H1 (cell line): Measurements from ENCODE around the gene COG7. TPM values are rescaled to one million over a fixed set of nuclear protein-coding genes. Genes with fewer than 3 reads are reported as not detected.

ENCODE experiments used
- CTCF ChIA-PET: fragments of 300-600 bp; sonication (Branson Sonifier 250); formaldehyde crosslinking; loops from one replicate; lab custom pipeline; 2021; ENCODE audit not compliant: partially characterized antibody; lab: Charles Lee
- POLR2A ChIA-PET: fragments of 300-600 bp; sonication (Branson Sonifier 250); formaldehyde crosslinking; loops from one replicate; lab custom pipeline; 2021; ENCODE audit warnings: inconsistent platforms; ENCODE audit not compliant: partially characterized antibody; lab: Charles Lee
- DNase-seq, 2 experiments: peaks; one replicate each; pipeline versions ENCODE4 v3.0.0 to v3.0.0-alpha.2; 2010 to 2022; ENCODE audit warnings: low spot score in 2 of 2, low read depth in 1 of 2, mixed read lengths in 1 of 2
- FAIRE-seq: peaks from 2 replicates; lab custom pipeline; 2011; peaks lifted over from hg19 to GRCh38; lab: Jason Lieb, UNC
- H2AFZ ChIP-seq: 2 replicates; pipeline ENCODE4 v1.8.1; 2012; ENCODE audit warnings: low read length, inconsistent platforms
- H2AK5ac ChIP-seq: 2 replicates; pipeline ENCODE4 v1.6.1; 2013; ENCODE audit warnings: low read depth, low read length
- H2BK120ac ChIP-seq: replicated peaks from 2 replicates; pipeline ENCODE3; 2013; ENCODE audit warnings: low read depth, low read length, inconsistent platforms
- H2BK12ac ChIP-seq: 2 replicates; pipeline ENCODE4 v1.6.1; 2013; ENCODE audit warnings: low read depth, low read length
- H2BK15ac ChIP-seq: 2 replicates; pipeline ENCODE4 v1.6.1; 2013; ENCODE audit warnings: low read length
- H2BK20ac ChIP-seq: 2 replicates; pipeline ENCODE4 v1.6.1; 2013; ENCODE audit warnings: low read length
- H2BK5ac ChIP-seq: 2 replicates; pipeline ENCODE4 v1.6.1; 2013; ENCODE audit warnings: low read depth, low read length
- H3K14ac ChIP-seq: 2 replicates; pipeline ENCODE4 v1.6.1; 2013; ENCODE audit warnings: inconsistent platforms; ENCODE audit not compliant: insufficient read length
- H3K18ac ChIP-seq: 2 replicates; pipeline ENCODE4 v1.6.1; 2013; ENCODE audit warnings: low read length; ENCODE audit errors: extremely low read depth
- H3K23ac ChIP-seq: 2 replicates; pipeline ENCODE4 v1.6.1; 2013; ENCODE audit warnings: inconsistent platforms; ENCODE audit not compliant: insufficient read length
- H3K23me2 ChIP-seq: 2 replicates; pipeline ENCODE4 v1.6.1; 2013; ENCODE audit warnings: low read depth, low read length
- H3K27ac ChIP-seq: 2 replicates; pipeline ENCODE4 v1.6.1; 2011; ENCODE audit warnings: low read depth, low read length, inconsistent platforms
- H3K27me3 ChIP-seq, 4 experiments: replicated peaks in 1 of 4; 1 replicate in 1 of 4; 2 replicates in 3 of 4; pipeline versions ENCODE4 v1.6.1 to v1.8.1; 2011 to 2013; ENCODE audit warnings: low read length in 3 of 4, mild to moderate bottlenecking in 3 of 4, inconsistent platforms in 2 of 4, mixed read lengths in 2 of 4, moderate library complexity in 1 of 4; ENCODE audit not compliant: control insufficient read depth in 3 of 4, insufficient read depth in 3 of 4; ENCODE audit errors: extremely low read depth in 1 of 4
- H3K36me3 ChIP-seq, 4 experiments: 2 replicates each; pipeline versions ENCODE4 v1.6.1 to v1.8.1; 2011 to 2013; ENCODE audit warnings: mild to moderate bottlenecking in 4 of 4, low read length in 3 of 4, moderate library complexity in 2 of 4, control low read depth in 1 of 4, inconsistent platforms in 1 of 4; ENCODE audit not compliant: insufficient read depth in 4 of 4, control insufficient read depth in 2 of 4
- H3K4ac ChIP-seq: replicated peaks from 2 replicates; pipeline ENCODE3; 2013; ENCODE audit warnings: low read length, low read depth, mixed read lengths, inconsistent platforms; ENCODE audit not compliant: insufficient read length
- H3K4me1 ChIP-seq, 4 experiments: replicated peaks in 1 of 4; 1 replicate in 1 of 4; 2 replicates in 3 of 4; pipeline versions ENCODE4 v1.6.1 to v1.8.1; 2011 to 2013; ENCODE audit warnings: low read length in 3 of 4, inconsistent platforms in 2 of 4, mixed read lengths in 1 of 4; ENCODE audit not compliant: insufficient read depth in 4 of 4, control insufficient read depth in 3 of 4
- H3K4me2 ChIP-seq, 2 experiments: 2 replicates each; pipeline versions ENCODE4 v1.6.1 to v1.8.1; 2011 to 2013; ENCODE audit warnings: low read depth in 2 of 2, low read length in 2 of 2, control low read depth in 1 of 2, inconsistent platforms in 1 of 2, mild to moderate bottlenecking in 1 of 2; ENCODE audit not compliant: insufficient read depth in 1 of 2
- H3K4me3 ChIP-seq, 4 experiments: fragments of 200-600, 300-600 bp in 1 of 4; sonication (generic), shearing (Covaris generic), sonication (Bioruptor Twin) in 1 of 4; 2 replicates each; pipeline versions ENCODE4 v1.5.1 to v1.8.1; 2011 to 2016; ENCODE audit warnings: low read length in 4 of 4, low read depth in 3 of 4, control low read depth in 2 of 4, inconsistent platforms in 2 of 4, mild to moderate bottlenecking in 2 of 4, mixed read lengths in 1 of 4, moderate library complexity in 1 of 4; ENCODE audit not compliant: insufficient read depth in 2 of 4; ENCODE audit errors: extremely low read depth in 1 of 4
- H3K56ac ChIP-seq: replicated peaks from 2 replicates; pipeline ENCODE3; 2013; ENCODE audit warnings: low read depth, mild to moderate bottlenecking, mixed read lengths, low read length, inconsistent platforms; ENCODE audit not compliant: insufficient read length
- H3K79me1 ChIP-seq: 2 replicates; pipeline ENCODE4 v1.6.1; 2013; ENCODE audit warnings: low read depth, low read length, control low read depth
- H3K79me2 ChIP-seq, 2 experiments: 2 replicates each; pipeline versions ENCODE4 v1.6.1 to v1.8.1; 2012 to 2013; ENCODE audit warnings: low read length in 2 of 2, mild to moderate bottlenecking in 2 of 2, inconsistent platforms in 1 of 2; ENCODE audit not compliant: insufficient read depth in 2 of 2, control insufficient read depth in 1 of 2
- H3K9ac ChIP-seq, 4 experiments: replicated peaks in 1 of 4; 1 replicate in 1 of 4; 2 replicates in 3 of 4; pipeline versions ENCODE4 v1.6.1 to v1.8.1; 2011 to 2013; ENCODE audit warnings: low read depth in 3 of 4, low read length in 3 of 4, control low read depth in 2 of 4, mild to moderate bottlenecking in 2 of 4, moderate library complexity in 2 of 4, inconsistent platforms in 1 of 4; ENCODE audit errors: extremely low read depth in 1 of 4
- H3K9me3 ChIP-seq, 2 experiments: 2 replicates each; pipeline versions ENCODE4 v1.6.1 to v1.8.1; 2012 to 2013; ENCODE audit warnings: mild to moderate bottlenecking in 2 of 2, moderate library complexity in 2 of 2, control low read depth in 1 of 2, inconsistent platforms in 1 of 2, low read depth in 1 of 2, low read length in 1 of 2, mixed read lengths in 1 of 2; ENCODE audit not compliant: insufficient read depth in 2 of 2
- H4K20me1 ChIP-seq, 2 experiments: replicated peaks in 1 of 2; 2 replicates each; pipeline versions ENCODE3 to v1.8.1; 2011 to 2013; ENCODE audit warnings: inconsistent platforms in 2 of 2, low read length in 2 of 2, mild to moderate bottlenecking in 1 of 2; ENCODE audit not compliant: insufficient read depth in 2 of 2, control insufficient read depth in 1 of 2
- H4K5ac ChIP-seq: 2 replicates; pipeline ENCODE4 v1.6.1; 2013; ENCODE audit warnings: low read length, low read depth, mixed read lengths, inconsistent platforms; ENCODE audit not compliant: insufficient read length
- H4K8ac ChIP-seq: 2 replicates; pipeline ENCODE4 v1.8.0; 2013; ENCODE audit warnings: mild to moderate bottlenecking, moderate library complexity, low read length, inconsistent platforms; ENCODE audit not compliant: insufficient read depth; ENCODE audit errors: extremely low read depth
- H4K91ac ChIP-seq: replicated peaks from 2 replicates; pipeline ENCODE3; 2013; ENCODE audit warnings: low read length, mixed read lengths, inconsistent platforms; ENCODE audit not compliant: insufficient read length
- ATF2 ChIP-seq: IDR thresholded peaks from 2 replicates; pipeline ENCODE4 v1.6.1; 2012; ENCODE audit warnings: low read length, inconsistent platforms
- GABPA ChIP-seq: IDR thresholded peaks from 2 replicates; pipeline ENCODE4 v1.6.1; 2011; ENCODE audit warnings: mild to moderate bottlenecking, low read length, moderate library complexity, borderline replicate concordance; ENCODE audit not compliant: insufficient read depth
- TCF12 ChIP-seq: IDR thresholded peaks from 2 replicates; pipeline ENCODE4 v1.6.1; 2011; ENCODE audit warnings: low read depth, mild to moderate bottlenecking, low read length
- WGBS, 2 experiments: shearing (Covaris generic) in 1 of 2; methylation state at CpG; one replicate each; pipeline versions ENCODE4 v1.1.6 to v1.1.7; 2013 to 2015; ENCODE audit warnings: low lambda C conversion rate in 2 of 2, mixed read lengths in 2 of 2, inconsistent platforms in 1 of 2, low coverage in 1 of 2, missing lambda C conversion rate in 1 of 2; ENCODE audit not compliant: insufficient replicate concordance in 2 of 2, insufficient coverage in 1 of 2, insufficient read length in 1 of 2; ENCODE audit errors: extremely low coverage in 1 of 2, missing lambda C conversion rate in 1 of 2; 5-methylcytosine and 5-hydroxymethylcytosine counted together
- polyA plus RNA-seq, 7 experiments: library from polyadenylated mRNA; depleted of rRNA in 3 of 7; stranded (reverse) in 5 of 7; unstranded in 2 of 7; fragments of >200 nt in 5 of 7; fragments of 200-250 nt in 2 of 7; gene quantifications; 1 replicate in 5 of 7; 2 replicates in 1 of 7; 4 replicates in 1 of 7; pipeline versions ENCODE4 v1.2.1 to v1.2.3, GENCODE V29; 2011 to 2013; ENCODE audit warnings: missing spikeins in 2 of 7, mixed read lengths in 2 of 7
- total RNA-seq: library from RNA; stranded (reverse); fragmentation: NEBNext Ultra II Directional; extraction: Animal tissue kit (Norgen Biotek cat#: 25700); gene quantifications from 2 replicates; pipeline ENCODE4 v1.2.1, GENCODE V29; 2021

COG7 gene
- total and polyA plus RNA-seq, 2 of the 8 experiments (the other 6 are each of a cell fraction or from before 2014, with no cell fraction given): 17.2 to 40.4 TPM

DNA sequence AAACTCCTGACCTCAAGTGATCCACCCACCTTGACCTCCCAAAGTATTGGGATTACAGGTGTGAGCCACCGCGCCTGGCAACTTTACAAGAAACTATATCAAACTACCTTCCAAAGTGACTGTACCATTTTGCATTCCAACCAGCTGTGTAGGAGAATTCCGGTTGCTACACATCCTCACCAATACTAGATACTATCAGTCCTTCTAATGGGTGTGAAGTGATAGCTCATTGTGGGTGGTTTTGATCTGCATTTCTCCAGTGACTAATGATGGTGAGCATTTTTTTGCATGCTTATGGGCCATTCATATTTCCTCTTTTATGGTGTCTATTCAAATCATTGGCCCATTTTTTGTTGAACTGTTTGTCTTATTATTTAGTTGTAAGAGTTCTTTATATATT lies 113.2 kb downstream of the COG7 start:
- no peaks in the 10 kb centered on the region for H3K9me3 ChIP-seq
- H2AFZ ChIP-seq: no peak overlapping the region
- WGBS, 2 experiments: 93% methylated on average over 3 of the region's 3 CpGs; no CpG with 5 or more reads in 1 of the 2 experiments
- DNase-seq: no peak
- H4K8ac ChIP-seq: no peak overlapping the region
- no peak for TF ChIP-seq GABPA
- no peak for TF ChIP-seq ATF2
- no peak for TF ChIP-seq TCF12
- no peak overlapping the region for H3K14ac ChIP-seq
- no peak overlapping the region for H3K27ac ChIP-seq
- no peak overlapping the region for H2BK20ac ChIP-seq
- no peak overlapping the region for H2BK15ac ChIP-seq
- FAIRE-seq: no peak
- H2BK12ac ChIP-seq: no peak overlapping the region
- H2BK5ac ChIP-seq: no peak overlapping the region
- no peak overlapping the region for H3K23ac ChIP-seq
- H3K4ac ChIP-seq: no peak overlapping the region
- ChIA-PET POLR2A (no interaction called here), CTCF (interaction anchor here (0.9 to 1.7 kb wide), 3 partner anchors 8 to 96 kb away, joined by 3 read pairs; no protein-coding TSS in a partner anchor)
- no peaks in the 10 kb centered on the region for H3K79me2 ChIP-seq
- H4K91ac ChIP-seq: no peak overlapping the region
- H4K20me1 ChIP-seq: no peaks in the 10 kb centered on the region
- H4K5ac ChIP-seq: no peak overlapping the region
- no peaks in the 10 kb centered on the region for H3K36me3 ChIP-seq
- H3K56ac ChIP-seq: no peak overlapping the region
- H2BK120ac ChIP-seq: no peak overlapping the region
- H3K4me3 ChIP-seq: no peak overlapping the region
- no peak overlapping the region for H2AK5ac ChIP-seq
- H3K18ac ChIP-seq: no peak overlapping the region
- H3K4me1 ChIP-seq: peaks cover 0 to 6% (median 2%) of the 10 kb centered on the region in 4 experiments; a peak in 3 of 7 replicates
- no peaks in the 10 kb centered on the region for H3K79me1 ChIP-seq
- no peak overlapping the region for H3K9ac ChIP-seq
- H3K4me2 ChIP-seq: no peak overlapping the region
- no peaks in the 10 kb centered on the region for H3K23me2 ChIP-seq
- no peaks in the 10 kb centered on the region for H3K27me3 ChIP-seq
